Uterine smooth muscle cell (primary cell): Measurements from ENCODE around the gene C18orf54. TPM values are rescaled to one million over a fixed set of nuclear protein-coding genes. Genes with fewer than 3 reads are reported as not detected.

Source experiments
- total RNA-seq: library from RNA; depleted of rRNA; stranded (reverse); fragments of >200 nt; gene quantifications from 2 replicates; pipeline ENCODE4 v1.2.3, GENCODE V29; 2014

Gene C18orf54
- total RNA-seq: 4.5 and 10.2 TPM in 2 replicates

GRCh38 chr18:54357660-54358494 lies at the start of gene C18orf54, which contains the start of gene STARD6:
C18orf54 (plus strand) TSS chr18:54357906; CDS start chr18:54360573, 2,667 bp downstream.
STARD6 (minus strand) TSS chr18:54357858; CDS start chr18:54354573, 3,285 bp downstream.

Other genes with a start within 250 kb of the C18orf54 start
- 28.1 and 29.7 TPM in 2 replicates for gene MBD2, start 133.2 kb upstream of the C18orf54 start, total RNA-seq
- gene POLI, start 88.4 kb upstream of the C18orf54 start, total RNA-seq: 31.8 and 33.2 TPM in 2 replicates
- gene STARD6, start within 50 bp of the C18orf54 start, total RNA-seq: not detected in 2 replicates
- not detected in 2 replicates for gene DYNAP, start 233.3 kb downstream of the C18orf54 start, total RNA-seq